Amniotic stem cell (primary cell): Measurements from ENCODE around the gene CEP41.
"Not testable (repeated sequence)": the region's sequence is repeated elsewhere in the genome, so short reads cannot be mapped to it uniquely, and the experiment has no call there.

Experiments
- DNase-seq: peaks from one replicate; lab custom pipeline; 2025; lab: John Stamatoyannopoulos, UW

Gene CEP41

GRCh38 chr7:130458257-130458656 is 17.4 kb upstream of the CEP41 start:
- DNase-seq: no peak

DNA sequence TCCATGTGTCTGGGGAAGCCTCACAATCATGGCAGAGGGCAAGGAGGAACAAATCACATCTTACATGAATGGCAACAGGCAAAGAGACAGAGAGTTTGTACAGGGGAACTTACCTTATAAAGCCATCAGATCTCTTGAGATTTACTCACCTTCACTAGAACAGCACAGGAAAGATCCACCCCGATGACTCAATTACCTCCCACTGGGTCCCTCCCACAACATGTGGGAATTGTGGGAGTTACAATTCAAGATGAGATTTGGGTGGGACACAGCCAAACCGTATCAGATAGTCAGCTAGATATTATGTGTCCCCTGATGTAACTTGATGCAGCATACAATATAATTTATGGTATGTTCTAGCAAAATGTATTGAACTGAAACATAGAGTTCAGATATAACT is 14.1 kb upstream of the CEP41 start:
- no peak for DNase-seq

DNA sequence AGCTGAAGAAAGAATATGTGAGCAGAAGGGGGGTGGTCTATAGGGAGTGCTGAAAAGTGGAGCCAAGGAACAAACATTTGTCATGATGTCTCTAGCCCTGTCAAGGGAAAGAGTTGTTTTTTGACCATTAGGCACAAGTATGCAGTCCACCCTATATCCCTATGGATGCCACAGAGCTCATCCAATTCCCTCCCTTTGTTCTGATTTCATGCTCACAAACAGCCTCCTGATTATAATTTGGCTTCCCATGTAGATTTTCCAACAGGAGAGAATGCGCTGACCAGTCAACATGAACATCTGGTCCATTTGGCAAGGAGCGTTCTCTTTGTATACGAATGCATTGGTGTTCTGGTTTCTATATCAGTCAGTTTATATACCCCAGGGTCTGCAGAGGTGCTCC is 12.1 kb upstream of the CEP41 start:
- DNase-seq: no peak

DNA sequence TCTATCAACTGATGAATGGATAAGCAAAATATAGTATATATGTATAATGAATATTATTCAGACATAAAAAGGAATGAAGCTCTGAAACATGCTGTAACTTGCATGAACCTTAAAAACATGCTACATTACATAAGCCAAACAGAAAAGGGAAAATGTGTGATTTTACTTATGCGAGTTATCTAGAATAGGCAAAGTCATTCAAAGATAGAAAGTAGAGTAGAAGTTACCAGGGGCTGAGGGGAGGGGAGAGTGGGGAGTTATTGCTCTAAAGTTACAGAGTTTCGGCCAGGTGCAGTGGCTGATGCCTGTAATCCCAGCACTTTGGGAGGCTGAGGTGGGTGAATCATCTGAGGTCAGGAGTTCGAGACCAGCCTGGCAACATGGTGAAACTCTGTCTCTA is 10.5 kb upstream of the CEP41 start:
- not testable (repeated sequence) for DNase-seq

- DNase-seq: no peak
These were observed 5.4 kb upstream of the CEP41 start for GRCh38 chr7:130446259-130446658.

DNA sequence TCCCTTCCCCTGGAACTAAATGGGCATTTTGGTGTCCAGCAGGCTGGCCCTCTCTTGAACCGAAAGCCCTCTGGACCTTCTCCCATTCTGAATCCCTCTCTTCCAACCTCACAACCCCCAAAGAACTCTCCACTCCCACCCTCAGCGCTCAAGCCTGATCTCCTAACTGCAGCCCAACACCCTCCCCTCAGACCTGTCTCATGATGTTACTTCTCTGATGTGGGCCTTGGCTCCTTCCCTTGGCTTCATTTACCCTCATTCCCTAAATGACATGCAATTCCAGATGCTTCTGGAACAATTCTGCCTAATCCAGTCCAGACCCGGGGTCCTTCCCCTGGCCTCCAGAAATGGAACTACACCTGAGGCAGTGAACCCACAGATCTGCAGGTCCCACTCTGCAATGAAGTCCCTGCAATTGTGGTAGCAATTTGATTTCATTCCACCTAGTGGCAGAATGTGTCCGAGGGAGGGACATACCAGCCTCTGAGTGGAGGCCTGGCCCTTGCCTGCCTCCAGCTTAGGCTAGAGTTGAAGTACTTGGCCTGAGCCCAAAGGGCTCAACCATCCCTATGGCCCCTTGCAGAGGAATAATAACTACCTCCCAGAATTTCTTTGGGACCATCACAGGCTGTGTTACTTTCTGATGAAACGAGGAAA is 4.1 kb upstream of the CEP41 start:
- DNase-seq: no peak

- DNase-seq: no peak
These were observed 3.4 kb upstream of the CEP41 start for GRCh38 chr7:130444234-130444633.

DNA sequence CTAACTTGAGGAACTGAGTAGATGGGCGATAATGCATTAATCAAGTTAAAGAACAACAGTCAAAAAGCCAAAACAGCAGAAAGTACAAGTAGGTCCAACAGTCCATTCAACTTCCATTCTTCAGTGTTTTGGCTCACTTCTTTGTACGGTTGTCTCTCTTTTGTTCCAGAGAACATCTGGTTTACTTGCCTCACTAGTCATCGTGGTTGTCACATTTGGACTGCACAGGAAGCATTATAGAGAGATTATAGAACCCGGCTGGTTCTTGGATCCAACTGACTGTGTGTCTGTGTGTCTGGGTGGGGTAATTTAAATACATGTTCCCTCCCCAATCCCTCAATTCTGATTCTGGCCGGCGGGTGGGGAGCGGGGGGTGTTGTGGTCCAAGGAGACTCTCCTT is 1.8 kb upstream of the CEP41 start:
- DNase-seq: no peak

- DNase-seq: no peak
These were observed 623 bp upstream of the CEP41 start for GRCh38 chr7:130441408-130441869.

DNA sequence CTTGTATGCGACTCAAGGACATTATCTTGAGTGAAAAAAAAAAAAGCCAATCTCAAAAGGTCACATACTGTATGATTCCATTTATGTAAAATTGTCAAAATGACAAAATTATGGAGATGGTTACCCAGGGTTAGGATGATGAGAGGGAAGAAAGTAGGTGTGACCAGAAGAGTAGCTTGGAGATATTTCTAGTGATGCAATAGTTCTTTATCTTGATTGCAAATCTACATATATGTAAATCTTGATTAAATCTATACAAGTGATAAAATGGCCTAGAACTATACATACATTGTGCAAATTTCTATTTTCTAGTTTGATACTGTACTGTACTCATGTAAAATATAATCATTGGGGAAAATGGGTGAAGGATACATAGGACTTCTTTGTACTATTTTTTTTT is 4.6 kb downstream of the CEP41 start:
- DNase-seq: no peak

- no peak for DNase-seq
These were observed 5.4 kb downstream of the CEP41 start for GRCh38 chr7:130435311-130435854.

- no peak for DNase-seq
These were observed 7.5 kb downstream of the CEP41 start for GRCh38 chr7:130433301-130433700.

GRCh38 chr7:130432886-130433285 is 7.9 kb downstream of the CEP41 start:
- no peak for DNase-seq

DNA sequence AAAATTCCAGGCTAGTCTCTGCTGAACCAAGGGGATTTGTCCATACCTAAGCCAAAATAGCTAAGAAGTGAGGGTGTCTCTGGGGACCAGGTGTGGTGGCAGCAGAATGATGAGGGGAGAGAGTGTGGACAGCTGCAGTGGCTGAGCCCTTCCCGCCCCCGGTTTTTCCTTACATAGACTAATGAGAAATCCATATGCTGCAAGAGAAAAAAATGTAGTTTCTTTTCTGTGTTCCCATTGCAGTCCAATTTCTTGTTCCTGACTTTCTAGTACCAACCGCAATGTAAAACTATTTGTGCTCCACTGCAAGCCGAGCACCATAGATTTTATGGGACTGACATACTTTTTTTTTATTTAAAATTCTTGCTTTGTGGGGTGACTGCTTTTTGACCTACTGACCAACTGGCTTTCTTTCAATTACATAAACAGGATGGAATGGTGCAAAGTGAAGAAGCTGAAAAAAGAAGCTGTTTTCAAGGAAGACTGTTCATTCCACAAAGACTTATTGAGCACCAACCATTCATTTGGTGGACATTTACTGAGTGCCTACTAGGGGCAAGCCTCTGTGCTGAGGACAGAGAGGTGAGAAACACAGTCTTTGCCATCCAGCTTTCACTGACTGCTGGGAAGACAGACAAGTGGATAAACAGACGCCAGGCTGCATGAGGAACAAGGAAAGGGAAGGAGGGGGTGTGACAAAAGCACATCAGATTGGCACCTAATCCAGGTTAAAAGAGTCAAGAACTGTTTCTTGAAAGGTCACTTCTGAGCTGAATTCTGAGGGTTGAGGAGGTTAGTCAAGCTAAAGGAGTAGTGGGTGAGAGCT is 9.8 kb downstream of the CEP41 start:
- no peak for DNase-seq

DNA sequence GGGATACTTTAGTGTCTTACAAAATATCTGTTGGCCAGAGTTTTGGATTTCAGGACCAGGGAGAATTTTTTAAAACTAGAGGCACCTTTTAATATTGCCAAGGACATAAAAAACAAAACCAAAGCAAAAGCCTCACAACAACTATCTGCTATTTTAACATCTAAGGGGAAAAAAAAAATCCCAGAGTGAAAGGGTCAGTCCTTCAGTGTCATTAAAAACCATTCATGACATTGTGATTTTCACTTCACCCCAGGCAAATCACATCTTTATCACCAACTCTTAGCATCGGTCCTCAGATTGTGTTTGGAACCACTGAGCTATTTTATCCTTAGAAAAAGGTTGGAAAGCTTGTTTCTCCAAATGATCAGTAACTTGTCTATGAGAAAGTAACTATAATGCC is 10.7 kb downstream of the CEP41 start:
- DNase-seq: no peak

DNA sequence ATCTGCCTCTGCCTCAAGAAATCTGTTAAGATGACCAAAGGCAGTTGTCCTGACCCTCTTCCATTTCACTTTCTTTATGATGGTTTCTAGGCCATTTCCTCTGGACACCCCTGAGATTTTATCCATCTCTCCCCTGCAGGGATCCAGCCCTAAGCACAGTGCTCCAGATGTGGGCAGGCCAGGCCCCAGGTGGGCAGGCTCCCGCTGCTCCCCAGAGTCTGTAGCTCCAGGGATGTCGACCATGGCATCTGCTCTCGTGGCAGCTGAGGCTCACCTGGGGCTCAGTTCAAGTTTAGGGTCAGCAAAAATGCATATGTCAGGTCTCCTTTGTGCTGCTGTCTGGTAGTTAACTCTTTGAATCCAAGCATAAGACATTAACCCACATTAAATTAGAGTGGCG is 11.8 kb downstream of the CEP41 start:
- no peak for DNase-seq

DNA sequence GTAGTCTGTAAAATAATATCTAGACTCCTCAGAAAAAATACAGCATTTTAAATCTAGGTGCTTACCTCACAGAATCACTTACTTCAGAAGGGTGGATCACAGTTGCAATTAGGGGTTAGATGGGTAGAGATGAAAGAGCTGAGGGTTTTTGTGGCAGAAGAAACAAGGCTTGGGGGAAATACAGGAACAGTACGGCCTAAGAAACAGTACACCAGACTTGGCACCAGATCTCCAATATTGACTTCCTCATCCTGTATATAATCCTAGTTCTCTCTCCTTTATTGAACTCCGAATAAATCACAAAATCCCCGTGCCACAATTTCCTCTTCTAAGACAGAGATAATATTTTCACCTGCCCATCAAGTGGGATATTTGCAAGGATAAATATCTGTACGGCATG is 14.3 kb downstream of the CEP41 start:
- DNase-seq: no peak

GRCh38 chr7:130425796-130426195 is 15.0 kb downstream of the CEP41 start:
- DNase-seq: no peak

DNA sequence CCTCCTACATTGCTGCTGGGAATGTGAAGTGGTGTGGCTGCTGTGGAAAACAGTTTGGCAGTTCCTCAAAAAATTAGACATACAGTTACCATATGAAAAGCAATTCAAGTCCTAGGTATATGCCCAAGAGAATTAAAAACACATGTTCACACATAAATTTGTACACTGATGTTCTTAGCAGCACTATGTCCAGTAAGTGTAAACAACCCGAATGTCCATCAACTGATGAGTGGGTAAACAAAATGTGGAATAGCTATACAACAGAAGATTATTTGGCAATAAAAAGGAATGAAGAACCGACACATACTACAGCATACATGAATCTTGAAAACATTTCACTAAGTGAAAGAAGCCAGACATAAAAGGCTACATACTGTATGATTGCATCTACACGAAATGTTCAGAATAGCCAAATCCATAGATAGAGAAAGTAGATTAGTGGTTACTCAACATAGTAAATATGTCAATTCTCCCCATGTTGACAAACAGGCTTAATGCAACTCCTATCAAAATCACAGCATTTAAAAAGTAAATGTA is 17.2 kb downstream of the CEP41 start:
- DNase-seq: no peak

- DNase-seq: no peak
These were observed 19.1 kb downstream of the CEP41 start for GRCh38 chr7:130421684-130422083.

DNA sequence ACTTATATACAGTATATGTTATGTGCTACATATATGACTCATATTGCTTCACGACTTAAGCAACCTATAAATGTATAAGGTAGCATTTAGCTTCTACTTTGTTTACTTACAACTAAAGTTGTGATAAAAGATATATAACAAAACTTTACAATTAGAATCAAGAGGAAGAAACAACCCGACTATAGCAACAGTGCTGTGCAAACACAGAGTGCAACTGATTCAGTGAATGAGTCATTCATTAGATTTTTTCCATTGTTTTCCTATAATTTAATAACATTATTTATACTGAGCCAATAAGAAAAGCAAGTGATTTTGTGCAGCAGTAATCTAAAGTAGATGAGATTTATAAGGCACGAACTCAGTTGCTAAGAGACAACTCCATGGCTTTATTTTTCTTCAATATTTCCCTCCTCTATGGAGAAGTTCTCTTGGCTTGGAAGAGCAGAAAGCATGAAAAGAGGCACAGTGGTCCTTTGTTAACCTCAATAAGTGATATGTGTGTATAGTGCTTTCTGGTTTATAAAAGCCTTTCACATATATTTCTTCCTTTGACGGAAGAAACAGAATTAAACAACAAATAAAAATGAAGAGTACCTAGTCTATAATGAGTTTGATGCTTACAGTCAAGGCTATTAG is 19.8 kb downstream of the CEP41 start:
- DNase-seq: no peak

GRCh38 chr7:130419658-130420057 is 21.2 kb downstream of the CEP41 start:
- DNase-seq: no peak

DNA sequence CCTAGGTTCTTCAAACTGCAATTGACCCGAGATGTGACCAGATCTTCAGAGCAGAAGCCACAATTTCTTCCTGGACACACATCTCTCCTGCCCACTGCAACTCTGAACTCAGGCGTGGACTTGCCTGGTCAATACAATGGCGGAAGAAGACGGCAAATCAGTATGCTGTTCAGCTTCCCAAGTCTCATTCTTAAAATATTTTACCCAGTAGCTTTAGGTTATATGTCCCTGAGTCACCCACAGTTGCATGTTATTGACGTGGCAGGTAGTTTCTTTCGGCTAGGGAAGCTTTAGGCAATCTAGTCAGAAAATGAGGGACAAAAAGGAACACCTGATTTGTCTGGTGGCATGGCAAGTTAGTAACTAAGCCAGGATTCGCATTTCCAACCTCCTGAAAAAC is 22.5 kb downstream of the CEP41 start:
- DNase-seq: no peak
